ENCODE measurements around the gene CFAP77. TPM values are rescaled to one million over a fixed set of nuclear protein-coding genes. Genes with fewer than 3 reads are reported as not detected.
"Not testable (repeated sequence)": the region's sequence is repeated elsewhere in the genome, so short reads cannot be mapped to it uniquely, and the experiment has no call there.

Gene CFAP77
- polyA plus RNA-seq, 1 of the 3 experiments (the other 2 are of a cell fraction): 1.1 TPM

GRCh38 chr9:132562306-132562573, 152.2 kb downstream of the CFAP77 start:
- ChIA-PET CTCF (interaction anchor here (0.9 to 3.4 kb wide), 5 partner anchors 13 to 150 kb away, joined by 3 to 25 read pairs (median 6); no protein-coding TSS in a partner anchor), POLR2A (no interaction called here)
- Histone ChIP-seq H3K27ac (ENCODE audit: low read depth in 2 of 2, low read length in 1 of 2) (no peak overlapping the region), H3K4me2 (no peak overlapping the region), H3K9me3 (no peaks in the 10 kb centered on the region), H3K9ac (no peak overlapping the region), H2AFZ (ENCODE audit: low read depth) (no peak overlapping the region), H3K4me3 (ENCODE audit: low read depth in 2 of 2, low read length in 1 of 2) (no peak overlapping the region), H3K36me3 (replicated peaks in 1 of 2; ENCODE audit: control insufficient read depth in 1 of 2, insufficient read depth in 2 of 2, low read length in 1 of 2) (no peaks in the 10 kb centered on the region), H4K20me1 (ENCODE audit: insufficient read depth) (no peaks in the 10 kb centered on the region), H3K27me3 (ENCODE audit: insufficient read depth) (no peaks in the 10 kb centered on the region), H3K9me2 (no peaks in the 10 kb centered on the region), H3K4me1 (ENCODE audit: control insufficient read depth in 1 of 2, insufficient read depth in 2 of 2, low read depth in 1 of 2, low read length in 1 of 2) (peaks cover 0 to 16% of the 10 kb centered on the region in 2 experiments; a peak in 1 of 4 replicates), H3F3A (replicated peaks; ENCODE audit: insufficient read depth) (no peaks in the 10 kb centered on the region), H3K79me2 (ENCODE audit: insufficient read depth) (no peaks in the 10 kb centered on the region)
- 35% methylated on average over 4 of the region's 4 CpGs for WGBS (ENCODE audit: low lambda C conversion rate)
- no peak for DNase-seq
- TF ChIP-seq RCOR1 (IDR thresholded peaks at IDR 0.05; ENCODE audit: low read length) (no peak), FOSL2 (IDR thresholded peaks at IDR 0.05; ENCODE audit: borderline replicate concordance, low read depth) (no peak), USF2 (IDR thresholded peaks at IDR 0.05; ENCODE audit: borderline replicate concordance, low read depth, low read length) (no peak), ELF1 (IDR thresholded peaks at IDR 0.05) (no peak), RAD21 (IDR thresholded peaks at IDR 0.05; ENCODE audit: low read length) (no peak), TEAD4 (IDR thresholded peaks at IDR 0.05; ENCODE audit: borderline replicate concordance, insufficient read depth) (no peak), JUND (IDR thresholded peaks at IDR 0.05) (no peak), GATA2 (CRISPR knock-in tag; IDR thresholded peaks at IDR 0.05) (no peak)
- TF ChIP-seq, protein P1, sequence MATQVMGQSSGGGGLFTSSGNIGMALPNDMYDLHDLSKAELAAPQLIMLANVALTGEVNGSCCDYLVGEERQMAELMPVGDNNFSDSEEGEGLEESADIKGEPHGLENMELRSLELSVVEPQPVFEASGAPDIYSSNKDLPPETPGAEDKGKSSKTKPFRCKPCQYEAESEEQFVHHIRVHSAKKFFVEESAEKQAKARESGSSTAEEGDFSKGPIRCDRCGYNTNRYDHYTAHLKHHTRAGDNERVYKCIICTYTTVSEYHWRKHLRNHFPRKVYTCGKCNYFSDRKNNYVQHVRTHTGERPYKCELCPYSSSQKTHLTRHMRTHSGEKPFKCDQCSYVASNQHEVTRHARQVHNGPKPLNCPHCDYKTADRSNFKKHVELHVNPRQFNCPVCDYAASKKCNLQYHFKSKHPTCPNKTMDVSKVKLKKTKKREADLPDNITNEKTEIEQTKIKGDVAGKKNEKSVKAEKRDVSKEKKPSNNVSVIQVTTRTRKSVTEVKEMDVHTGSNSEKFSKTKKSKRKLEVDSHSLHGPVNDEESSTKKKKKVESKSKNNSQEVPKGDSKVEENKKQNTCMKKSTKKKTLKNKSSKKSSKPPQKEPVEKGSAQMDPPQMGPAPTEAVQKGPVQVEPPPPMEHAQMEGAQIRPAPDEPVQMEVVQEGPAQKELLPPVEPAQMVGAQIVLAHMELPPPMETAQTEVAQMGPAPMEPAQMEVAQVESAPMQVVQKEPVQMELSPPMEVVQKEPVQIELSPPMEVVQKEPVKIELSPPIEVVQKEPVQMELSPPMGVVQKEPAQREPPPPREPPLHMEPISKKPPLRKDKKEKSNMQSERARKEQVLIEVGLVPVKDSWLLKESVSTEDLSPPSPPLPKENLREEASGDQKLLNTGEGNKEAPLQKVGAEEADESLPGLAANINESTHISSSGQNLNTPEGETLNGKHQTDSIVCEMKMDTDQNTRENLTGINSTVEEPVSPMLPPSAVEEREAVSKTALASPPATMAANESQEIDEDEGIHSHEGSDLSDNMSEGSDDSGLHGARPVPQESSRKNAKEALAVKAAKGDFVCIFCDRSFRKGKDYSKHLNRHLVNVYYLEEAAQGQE (IDR thresholded peaks at IDR 0.05; ENCODE audit: low read depth, low read length): no peak

- Histone ChIP-seq H4K20me1 (ENCODE audit: insufficient read depth) (no peaks in the 10 kb centered on the region), H3K9me2 (no peaks in the 10 kb centered on the region), H3K4me2 (no peak overlapping the region), H2AFZ (ENCODE audit: low read depth) (no peak overlapping the region), H3K9ac (no peak overlapping the region), H3K27ac (ENCODE audit: low read depth in 2 of 2, low read length in 1 of 2) (no peak overlapping the region), H3K79me2 (ENCODE audit: insufficient read depth) (no peaks in the 10 kb centered on the region), H3K36me3 (replicated peaks in 1 of 2; ENCODE audit: control insufficient read depth in 1 of 2, insufficient read depth in 2 of 2, low read length in 1 of 2) (no peaks in the 10 kb centered on the region), H3K9me3 (no peaks in the 10 kb centered on the region), H3K4me1 (ENCODE audit: control insufficient read depth in 1 of 2, insufficient read depth in 2 of 2, low read depth in 1 of 2, low read length in 1 of 2) (peaks cover 0 to 16% of the 10 kb centered on the region in 2 experiments; a peak in 1 of 4 replicates), H3K27me3 (ENCODE audit: insufficient read depth) (no peaks in the 10 kb centered on the region), H3F3A (replicated peaks; ENCODE audit: insufficient read depth) (no peaks in the 10 kb centered on the region), H3K4me3 (ENCODE audit: low read depth in 2 of 2, low read length in 1 of 2) (no peak overlapping the region)
- CTCF ChIA-PET: interaction anchor here (0.8 to 2.2 kb wide), 3 partner anchors 10 to 18 kb away, joined by 3 to 8 read pairs (median 6); no protein-coding TSS in a partner anchor
- no peak for DNase-seq
- TF ChIP-seq POLR2AphosphoS5 (IDR thresholded peaks at IDR 0.05; ENCODE audit: low read depth, low read length): no peak
- no peak for TF ChIP-seq GATA2 (CRISPR knock-in tag; IDR thresholded peaks at IDR 0.05)
- no peak for TF ChIP-seq GABPA (IDR thresholded peaks at IDR 0.05; ENCODE audit: low read depth)
- no peak for TF ChIP-seq FOXJ3 (CRISPR knock-in tag; IDR thresholded peaks at IDR 0.05)
- TF ChIP-seq, protein P2, sequence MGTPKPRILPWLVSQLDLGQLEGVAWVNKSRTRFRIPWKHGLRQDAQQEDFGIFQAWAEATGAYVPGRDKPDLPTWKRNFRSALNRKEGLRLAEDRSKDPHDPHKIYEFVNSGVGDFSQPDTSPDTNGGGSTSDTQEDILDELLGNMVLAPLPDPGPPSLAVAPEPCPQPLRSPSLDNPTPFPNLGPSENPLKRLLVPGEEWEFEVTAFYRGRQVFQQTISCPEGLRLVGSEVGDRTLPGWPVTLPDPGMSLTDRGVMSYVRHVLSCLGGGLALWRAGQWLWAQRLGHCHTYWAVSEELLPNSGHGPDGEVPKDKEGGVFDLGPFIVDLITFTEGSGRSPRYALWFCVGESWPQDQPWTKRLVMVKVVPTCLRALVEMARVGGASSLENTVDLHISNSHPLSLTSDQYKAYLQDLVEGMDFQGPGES (IDR thresholded peaks at IDR 0.05; ENCODE audit: low read depth, low read length): no peak
- no peak for TF ChIP-seq EP300 (IDR thresholded peaks at IDR 0.05; ENCODE audit: borderline replicate concordance in 1 of 2, low read depth in 1 of 2, low read length in 1 of 2)
- TF ChIP-seq NFIC (IDR thresholded peaks at IDR 0.05; ENCODE audit: borderline replicate concordance): no peak
- WGBS (ENCODE audit: low lambda C conversion rate): 80% methylated on average over 6 of the region's 6 CpGs
- POLR2A ChIA-PET: no interaction called here
Observed at GRCh38 chr9:132564526-132564925, 154.5 kb downstream of the CFAP77 start.

DNA sequence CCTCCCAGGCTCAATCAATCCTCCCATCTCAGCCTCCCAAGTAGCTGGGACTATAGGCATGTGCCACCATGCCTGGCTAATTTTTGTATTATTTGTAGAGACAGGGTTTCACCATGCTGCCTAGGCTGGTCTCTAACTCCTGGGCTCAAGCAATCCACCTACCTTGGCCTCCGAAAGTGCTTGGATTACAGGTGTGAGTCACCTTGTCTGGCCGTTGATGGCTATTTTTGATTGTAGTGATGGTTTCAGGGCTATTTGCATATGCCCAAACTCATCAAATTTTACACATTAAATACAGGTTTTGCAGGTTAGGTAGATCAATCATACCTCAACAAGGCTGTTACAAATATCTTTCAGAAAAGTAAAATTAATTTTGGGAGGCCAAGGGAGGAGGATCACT, 158.8 kb downstream of the CFAP77 start:
- POLR2A ChIA-PET; H3K4me1 ChIP-seq (ENCODE audit: control insufficient read depth in 1 of 2, insufficient read depth in 2 of 2, low read depth in 1 of 2, low read length in 1 of 2); H3K9me2 ChIP-seq; H3K9me3 ChIP-seq; H4K20me1 ChIP-seq (ENCODE audit: insufficient read depth); H3K9ac ChIP-seq; DNase-seq; H3K79me2 ChIP-seq (ENCODE audit: insufficient read depth); H3F3A ChIP-seq (replicated peaks; ENCODE audit: insufficient read depth); H3K4me3 ChIP-seq (ENCODE audit: low read depth in 2 of 2, low read length in 1 of 2); H3K4me2 ChIP-seq; H2AFZ ChIP-seq (ENCODE audit: low read depth); H3K27me3 ChIP-seq (ENCODE audit: insufficient read depth); H3K27ac ChIP-seq (ENCODE audit: low read depth in 2 of 2, low read length in 1 of 2); H3K36me3 ChIP-seq (replicated peaks in 1 of 2; ENCODE audit: control insufficient read depth in 1 of 2, insufficient read depth in 2 of 2, low read length in 1 of 2): not testable (repeated sequence)
- CTCF ChIA-PET: interaction anchor here (0.6 to 2.2 kb wide), 2 partner anchors 22 to 259 kb away, joined by 3 to 7 read pairs; no protein-coding TSS in a partner anchor
- 34% methylated on average over 2 of the region's 2 CpGs for WGBS (ENCODE audit: low lambda C conversion rate)
